ENCODE results near the gene NUP214.

DNA sequence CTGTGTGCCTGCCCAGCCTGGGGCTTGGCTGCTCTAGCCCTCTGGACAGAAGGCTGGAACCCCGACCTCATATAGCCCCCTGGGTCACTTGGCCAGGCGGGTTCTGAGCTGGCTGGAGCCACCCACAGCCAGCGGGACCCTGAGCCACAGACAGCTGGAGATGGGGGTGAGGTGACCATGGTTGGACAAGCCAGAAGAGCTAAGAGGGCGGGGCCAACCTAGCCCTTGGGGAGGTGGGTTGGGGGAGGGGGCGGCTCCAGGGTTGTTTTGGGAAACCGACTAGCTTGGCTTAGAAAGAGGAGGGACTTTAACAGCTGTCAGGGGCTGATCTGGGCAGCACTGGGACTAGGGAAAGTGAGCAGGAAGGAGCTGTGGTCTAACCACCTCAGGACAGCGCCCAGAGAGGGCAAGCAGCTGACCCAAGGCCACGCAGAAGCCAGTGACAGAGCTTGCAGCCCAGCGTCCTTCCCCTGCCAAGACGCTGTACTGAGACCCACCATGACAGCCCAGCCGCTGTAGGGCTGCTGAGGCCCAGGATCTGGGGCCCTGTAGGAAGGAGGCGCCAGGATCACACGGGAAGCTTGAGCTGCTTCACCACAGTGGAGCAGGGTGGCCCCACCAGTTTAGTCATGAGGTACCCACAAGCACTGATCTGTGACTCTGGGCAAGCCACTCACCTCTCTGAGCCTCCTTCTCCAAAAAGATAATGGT lies 26.8 kb upstream of the NUP214 start:
- no peak for TF ChIP-seq ZNF274 (IDR thresholded peaks at IDR 0.05; ENCODE audit: low read depth, low read length)
- TF ChIP-seq YY1 (IDR thresholded peaks at IDR 0.05; ENCODE audit: insufficient read depth, insufficient read length) = no peak
- TF ChIP-seq SUZ12 (IDR thresholded peaks at IDR 0.05; ENCODE audit: extremely low read depth, insufficient read depth, insufficient read length) = no peak
